ENCODE results near the gene SPEG. TPM values are rescaled to one million over a fixed set of nuclear protein-coding genes. Genes with fewer than 3 reads are reported as not detected.

Gene SPEG
- polyA plus RNA-seq, 1 donor = 235 TPM

DNA sequence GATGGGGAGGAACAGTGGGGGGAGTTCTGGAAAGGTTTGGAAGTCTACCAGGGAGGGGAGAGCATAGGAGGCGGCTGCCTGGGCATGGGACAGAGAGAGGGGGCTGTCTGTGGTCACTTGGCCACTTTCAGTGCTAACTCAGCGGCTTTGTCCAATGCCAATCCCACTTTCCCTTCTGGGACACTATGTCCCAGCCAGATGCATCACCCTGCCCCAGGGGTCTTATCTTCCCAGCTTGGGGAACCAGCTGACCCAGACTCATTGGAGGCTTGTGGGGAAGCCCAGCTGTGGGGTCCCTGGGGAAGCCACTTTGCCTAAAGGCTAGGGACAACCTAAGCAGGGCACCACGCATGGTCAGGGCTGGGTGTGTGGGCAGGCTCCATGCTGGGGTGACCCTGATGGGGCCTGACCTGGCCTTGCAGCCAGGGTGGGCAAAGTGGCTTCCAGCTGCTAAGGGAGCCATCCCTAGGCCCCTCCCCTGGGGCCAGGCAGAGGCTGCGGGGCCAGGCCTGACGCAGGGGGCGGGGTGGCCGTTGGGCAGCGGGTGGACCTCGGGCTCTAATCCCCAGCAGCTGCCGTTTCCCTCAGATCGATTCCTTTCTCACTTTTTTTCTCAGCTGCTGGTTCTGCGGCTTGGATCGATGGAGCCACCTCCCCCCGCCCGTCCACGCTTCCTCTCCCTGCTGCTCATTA is 78.0 kb downstream of the SPEG start:
- DNase-seq (ENCODE audit: low read depth) = no peak

DNA sequence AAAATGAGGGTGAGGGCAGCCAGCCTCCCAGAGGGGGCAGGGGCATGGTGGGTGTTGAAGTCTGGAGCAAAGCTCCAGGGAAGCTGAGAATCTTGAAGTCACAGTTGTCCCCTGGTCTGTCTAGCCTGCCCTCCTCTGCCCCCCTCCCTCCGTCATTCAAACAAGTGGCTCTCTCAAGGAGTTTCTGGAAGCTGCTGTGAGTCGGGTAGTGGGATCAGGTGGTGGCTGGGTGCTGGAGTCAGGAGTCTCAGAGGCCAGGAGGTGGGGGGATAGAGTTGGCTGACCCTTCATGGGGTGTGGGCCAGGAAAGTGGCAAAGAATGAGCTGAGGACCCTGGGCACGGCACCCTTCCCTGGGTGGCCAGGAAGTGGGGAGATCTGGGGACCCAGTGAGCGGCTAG is 79.1 kb downstream of the SPEG start:
- no peak for DNase-seq (ENCODE audit: low read depth)

DNA sequence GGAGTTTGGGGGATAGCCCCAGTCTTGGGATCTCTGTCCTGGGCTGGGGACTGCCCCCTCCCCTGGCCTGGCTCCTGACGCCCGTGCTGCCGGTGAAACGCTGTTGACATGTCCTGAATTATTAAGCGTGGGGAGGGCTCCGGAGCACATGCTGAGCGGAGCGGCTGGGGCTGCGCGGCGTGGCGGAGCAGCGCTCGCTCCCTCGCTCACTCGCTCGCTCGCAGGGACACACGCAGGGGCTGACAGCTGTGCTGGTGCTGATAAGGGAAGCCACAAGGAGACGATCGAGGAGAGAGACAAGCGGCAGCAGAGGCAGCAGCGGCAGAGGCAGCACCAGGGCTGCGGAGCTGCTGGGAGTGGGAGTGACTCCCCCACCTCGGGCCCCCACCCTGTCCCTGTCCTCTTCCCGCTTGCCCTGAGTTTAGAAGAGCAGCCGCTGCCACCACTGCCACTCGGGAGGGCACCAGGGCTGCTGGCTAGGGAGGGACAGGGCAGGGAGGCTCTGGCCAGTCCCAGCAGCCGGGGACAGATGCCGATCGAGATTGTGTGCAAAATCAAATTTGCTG is 79.6 kb downstream of the SPEG start, which contains the start of gene ASIC4:
ASIC4 (plus strand) TSS at position 287 of the 566 bp plus-strand sequence; CDS start at position 530, 243 bp downstream.
- no peak for DNase-seq (ENCODE audit: low read depth)

DNA sequence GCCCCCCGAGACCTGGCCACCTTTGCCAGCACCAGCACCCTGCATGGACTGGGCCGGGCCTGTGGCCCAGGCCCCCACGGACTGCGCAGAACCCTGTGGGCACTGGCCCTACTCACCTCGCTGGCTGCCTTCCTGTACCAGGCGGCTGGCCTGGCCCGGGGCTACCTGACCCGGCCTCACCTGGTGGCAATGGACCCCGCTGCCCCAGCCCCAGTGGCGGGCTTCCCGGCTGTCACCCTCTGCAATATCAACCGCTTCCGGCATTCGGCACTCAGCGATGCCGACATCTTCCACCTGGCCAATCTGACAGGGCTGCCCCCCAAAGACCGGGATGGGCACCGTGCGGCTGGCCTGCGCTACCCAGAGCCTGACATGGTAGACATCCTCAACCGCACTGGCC is 80.2 kb downstream of the SPEG start:
- DNase-seq (ENCODE audit: low read depth) = no peak

DNA sequence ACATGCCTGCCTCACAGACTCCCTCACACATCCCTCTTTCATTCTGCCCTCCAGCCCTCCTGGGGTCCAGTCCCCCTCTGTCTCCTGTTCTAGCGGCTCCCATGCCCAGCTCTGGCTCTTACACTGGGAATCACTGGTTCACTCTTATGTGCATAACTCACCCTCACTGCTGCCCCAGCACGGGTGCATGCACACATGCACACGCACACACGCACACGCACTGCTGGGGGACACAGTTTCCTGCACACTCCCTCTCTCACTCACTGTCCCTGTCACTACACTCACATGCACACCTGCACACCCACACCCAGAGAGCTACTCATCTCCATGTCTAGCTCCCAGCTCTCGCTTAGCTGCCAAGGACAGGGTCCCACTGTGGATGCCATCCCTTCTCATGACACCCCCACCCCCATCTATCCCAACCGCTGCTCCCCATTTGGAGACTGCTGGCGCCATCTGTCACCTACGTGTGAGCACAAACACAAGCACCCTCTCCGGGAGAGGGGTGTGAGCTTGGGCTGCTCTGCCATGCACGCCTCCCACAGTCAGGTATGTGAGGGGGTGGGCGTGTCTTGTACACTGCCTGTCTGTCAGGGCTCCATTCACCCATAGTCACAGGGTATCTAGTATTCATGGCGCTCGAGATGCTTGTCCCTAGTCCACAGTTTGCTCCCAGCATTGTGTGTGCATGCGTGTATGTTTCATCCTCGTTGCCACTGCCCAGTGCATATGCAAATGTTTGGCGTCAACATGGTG is 81.4 kb downstream of the SPEG start:
- DNase-seq (ENCODE audit: low read depth) = no peak

DNA sequence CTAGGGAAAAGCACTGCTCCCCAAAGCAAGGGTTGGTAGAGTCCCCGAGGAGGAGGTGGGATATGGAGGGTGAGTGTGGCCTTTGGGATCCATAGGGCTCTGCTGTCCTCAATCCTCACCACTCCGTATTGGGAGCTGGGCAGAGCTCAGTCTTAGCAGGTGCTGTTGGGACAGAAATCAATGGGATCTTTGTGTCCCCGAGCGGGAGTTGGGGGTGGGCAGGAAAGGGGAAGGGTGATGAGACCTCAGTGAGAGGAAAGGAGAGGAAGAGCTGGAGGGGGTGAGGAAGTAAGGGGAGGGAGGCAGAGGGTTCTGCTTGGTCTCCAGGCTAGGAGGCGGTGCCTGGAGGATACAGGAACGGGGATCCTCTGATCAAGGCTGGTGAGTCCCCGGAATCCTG is 82.2 kb downstream of the SPEG start:
- DNase-seq (ENCODE audit: low read depth) = no peak

DNA sequence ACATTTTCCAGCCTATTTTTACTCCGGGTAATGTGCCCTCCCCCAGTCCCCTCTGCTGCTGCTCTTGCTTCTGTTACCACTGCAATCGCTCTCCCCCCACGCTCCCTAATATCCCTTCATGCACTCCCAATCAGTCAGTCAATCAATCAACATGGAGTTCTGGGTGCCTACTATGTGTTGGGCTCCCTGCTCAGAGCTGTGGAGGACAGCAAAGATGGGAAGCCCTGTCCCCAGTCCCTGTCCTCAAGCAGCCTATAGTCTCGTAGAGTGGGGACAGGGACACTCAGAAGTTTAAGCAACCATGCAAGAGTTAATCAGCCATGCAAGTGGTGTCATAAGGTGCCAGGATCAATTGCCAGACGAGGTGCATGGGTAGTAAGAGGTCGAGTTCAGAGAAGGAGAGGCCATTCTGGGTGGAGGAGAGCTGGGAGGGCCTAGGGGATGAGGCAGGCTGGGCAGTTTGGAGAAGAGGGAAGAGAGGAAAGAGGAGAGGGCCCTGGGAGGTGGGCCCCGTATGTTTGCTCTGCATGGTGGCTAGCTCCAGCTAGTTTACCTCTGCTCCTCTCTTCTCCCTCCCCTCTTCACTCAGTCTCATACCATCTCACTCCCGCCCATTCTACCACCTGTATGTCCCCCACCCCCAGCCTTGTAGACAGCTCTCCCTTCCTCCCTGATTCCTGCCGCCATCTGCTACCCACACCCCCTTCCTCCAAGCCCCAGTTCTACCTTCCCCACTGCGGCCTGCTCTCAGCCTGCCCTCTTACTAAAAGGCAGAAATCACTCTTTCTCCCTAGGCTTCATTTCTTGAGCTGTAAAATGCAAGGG is 83.5 kb downstream of the SPEG start:
- no peak for DNase-seq (ENCODE audit: low read depth)

DNA sequence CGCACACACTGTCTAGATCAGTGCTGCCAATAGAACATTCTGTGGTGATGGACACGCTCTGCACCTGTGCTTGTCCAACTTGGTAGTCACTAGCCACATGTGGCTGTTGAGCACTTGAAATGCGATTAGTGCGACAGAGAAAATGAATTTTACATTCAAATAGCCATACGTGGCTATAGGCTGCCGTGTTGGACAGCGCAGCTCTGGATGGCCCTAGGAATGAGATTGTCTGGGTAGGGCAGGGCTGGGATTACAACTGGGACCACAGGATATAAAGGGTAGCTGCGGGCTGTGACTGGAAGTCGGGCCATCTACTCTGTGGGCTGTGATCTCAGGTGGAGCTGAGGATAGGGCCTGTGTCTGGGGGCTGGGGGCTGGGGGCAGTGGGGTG is 84.9 kb downstream of the SPEG start:
- no peak for DNase-seq (ENCODE audit: low read depth)

DNA sequence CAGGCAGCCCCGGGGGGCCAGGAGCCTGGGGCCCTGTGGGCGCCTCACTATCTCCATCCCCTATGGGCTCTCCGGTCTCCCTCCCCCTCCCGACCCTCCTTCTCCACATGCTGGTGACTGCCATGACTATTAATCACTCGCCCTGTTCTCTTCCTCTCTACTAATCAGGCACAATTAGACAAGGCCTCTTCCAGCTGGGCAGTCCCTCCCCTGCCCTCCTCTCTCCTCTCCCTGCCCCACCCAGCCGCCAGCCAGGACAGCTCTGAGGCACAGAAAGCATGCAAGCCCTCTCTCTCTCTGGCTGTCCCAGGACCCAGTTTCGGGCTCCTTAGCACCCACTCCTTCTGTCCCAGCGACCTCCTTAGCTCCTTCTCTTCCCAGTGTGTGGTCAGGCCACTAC is 85.4 kb downstream of the SPEG start:
- no peak for DNase-seq (ENCODE audit: low read depth)

DNA sequence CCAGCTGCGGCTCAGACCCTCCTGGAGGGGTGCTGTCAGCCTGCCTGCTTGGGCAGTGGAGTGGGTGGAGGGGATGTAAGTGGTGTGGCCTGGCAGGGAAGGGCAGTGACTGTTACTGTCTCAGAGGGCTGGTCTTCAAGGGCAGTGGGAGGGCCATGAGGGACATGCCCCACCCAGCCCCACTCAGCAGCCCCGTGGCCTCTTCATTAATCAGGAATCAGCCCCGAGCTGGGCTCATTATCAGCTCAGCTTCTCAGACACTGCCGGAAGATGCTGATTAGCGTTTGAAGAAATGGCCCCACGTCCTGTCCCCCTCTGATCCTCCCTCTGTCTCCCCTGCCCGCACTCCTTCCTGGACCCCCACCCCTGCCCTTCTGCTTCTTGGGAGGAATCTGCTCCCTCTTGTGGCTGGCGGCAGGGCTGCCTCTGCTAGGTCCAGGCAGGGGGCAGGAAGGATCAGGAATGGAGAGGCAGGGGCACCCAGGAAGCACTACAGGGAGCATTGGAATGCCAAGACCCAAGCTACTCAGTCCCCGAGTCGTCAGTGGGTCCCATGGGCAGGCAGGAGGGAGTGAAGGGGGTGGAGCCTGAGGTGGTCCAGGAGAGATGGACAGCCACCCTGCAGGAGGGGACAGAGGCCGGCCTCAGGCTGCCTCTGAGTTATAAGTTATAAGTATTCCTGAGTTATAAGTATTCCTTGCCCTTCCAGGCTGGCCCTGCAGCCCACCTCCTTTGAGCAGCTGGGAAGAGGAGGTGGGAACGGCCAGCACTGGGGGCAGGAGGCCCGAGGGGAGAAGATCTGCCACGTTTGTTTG is 86.6 kb downstream of the SPEG start:
- DNase-seq (ENCODE audit: low read depth) = no peak

DNA sequence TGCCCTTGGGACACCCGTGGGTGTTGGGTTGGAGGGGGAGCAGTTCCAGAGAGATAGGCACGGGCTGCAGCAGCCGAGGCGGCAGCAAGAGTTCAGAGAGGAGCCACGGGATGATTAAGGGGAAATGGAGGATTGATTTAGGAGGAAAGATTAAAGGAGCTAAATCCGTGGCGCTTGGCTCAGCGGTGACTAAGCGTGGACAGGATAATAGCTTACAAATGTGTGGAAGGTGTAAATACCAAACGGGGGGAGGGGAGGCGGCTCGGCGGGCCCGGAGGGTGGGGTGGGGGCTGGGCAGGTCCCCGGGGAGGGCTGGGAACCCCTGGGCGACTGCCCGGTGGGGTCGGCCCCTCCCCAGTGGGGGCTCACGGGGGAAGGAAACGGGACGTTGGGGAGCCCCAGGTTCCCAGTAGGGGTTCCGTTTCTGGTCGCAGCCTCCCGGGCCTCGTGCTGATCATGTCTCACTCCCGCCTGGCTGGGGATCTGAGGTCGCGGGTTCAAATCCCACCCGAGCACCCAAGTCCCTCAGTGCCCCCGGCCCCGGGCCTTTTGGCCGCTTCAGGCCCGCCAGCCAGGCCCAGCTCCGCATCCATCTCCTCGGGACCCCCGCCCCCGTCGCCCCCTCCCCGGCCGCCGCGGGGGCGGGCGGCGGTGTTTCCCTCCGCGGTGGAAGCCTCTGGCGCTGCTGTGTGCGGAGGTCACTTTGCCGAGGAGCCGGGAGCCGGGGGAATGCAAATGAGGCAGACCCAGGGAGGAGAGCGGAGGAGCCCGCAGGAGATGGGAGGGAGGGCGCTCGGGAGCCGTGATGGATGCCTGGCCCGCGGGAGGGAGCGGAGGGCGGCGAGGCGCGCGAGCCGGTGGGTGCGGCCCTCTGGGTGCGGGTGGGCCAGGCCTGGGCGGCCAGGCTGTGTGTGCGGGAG is 87.7 kb downstream of the SPEG start:
- no peak for DNase-seq (ENCODE audit: low read depth)

DNA sequence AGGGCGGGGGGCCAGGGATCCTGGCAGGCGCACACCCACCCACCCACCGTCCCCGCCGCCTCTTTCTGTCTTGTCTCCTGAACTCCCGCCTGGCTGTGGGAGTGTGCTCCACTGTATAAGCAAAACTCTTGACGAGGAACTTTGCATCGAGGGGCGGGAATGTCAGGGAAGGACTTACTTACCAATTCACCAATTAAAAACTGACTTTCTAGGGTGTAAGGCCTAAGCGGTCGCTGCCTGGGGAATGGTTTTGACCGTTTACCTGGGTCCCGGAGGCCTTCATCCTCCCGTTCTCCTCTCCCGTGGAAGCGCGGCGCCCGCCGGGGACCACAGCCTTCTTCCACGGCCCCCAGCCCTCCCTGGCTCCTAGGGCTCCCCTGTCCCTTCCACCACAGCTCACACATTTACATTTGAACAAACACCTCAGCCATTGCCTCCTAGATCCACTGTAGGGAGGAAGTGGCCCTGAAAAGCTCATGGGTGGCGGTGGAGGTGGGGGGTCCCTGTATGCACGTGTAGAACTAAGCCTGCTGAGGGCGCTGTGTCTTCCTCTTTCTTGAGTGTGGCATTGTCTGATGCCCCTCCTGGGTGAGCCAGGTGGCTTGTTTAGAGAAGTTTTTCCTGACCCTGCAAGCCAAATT is 88.5 kb downstream of the SPEG start:
- no peak for DNase-seq (ENCODE audit: low read depth)

DNA sequence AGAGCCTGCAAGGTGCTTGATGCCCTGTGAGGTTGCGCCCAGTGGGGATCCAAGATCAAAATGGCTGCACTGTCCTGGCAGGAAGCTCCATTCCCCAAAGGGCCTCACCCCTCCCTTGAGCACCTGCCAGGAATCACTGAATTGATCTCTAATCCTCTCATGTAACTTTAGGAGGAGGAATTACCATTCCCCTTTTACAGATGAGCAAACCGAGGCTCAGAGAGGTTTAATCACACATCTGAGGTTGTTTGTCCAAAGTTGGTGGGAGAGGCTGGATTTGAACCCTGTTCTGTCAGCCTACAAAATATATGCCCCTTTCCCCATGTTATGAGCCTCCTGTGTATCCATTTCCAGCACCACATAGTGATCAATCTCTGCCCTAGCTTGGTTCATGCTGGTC is 90.2 kb downstream of the SPEG start:
- no peak for DNase-seq (ENCODE audit: low read depth)

DNA sequence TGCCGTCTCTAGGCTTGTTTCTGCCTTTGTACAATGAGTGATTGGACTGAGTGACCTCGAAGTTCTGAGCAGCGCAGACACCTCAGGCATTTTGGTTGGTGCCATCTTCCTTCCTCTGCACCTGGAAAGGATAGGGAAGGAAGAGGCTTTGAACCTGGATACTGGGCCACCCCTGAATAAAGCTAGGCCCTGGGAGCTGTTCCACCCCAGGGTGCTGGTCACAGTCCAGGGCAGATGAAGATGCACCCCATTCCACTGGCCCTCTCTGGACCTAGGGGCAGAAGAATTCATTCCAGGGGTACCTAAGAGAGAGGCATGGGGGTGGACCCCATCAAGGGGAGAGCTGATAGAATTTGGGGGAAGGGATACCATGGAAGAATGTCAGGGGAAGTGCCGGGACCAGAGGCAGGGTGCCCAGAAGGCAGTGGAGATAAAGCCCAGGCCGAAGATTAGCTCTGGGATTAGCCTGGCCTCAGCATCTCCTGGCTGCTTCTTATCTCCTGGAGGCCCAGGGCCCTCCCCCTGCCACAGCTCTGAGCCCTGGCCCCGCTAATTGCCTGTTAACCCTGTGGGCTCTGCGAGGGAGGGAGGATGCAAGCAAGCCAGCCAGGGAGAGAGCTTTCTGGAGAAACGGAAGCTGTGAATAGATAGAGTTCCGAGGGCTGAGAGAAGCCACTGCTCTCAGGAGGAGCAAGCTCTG is 91.0 kb downstream of the SPEG start:
- no peak for DNase-seq (ENCODE audit: low read depth)

DNA sequence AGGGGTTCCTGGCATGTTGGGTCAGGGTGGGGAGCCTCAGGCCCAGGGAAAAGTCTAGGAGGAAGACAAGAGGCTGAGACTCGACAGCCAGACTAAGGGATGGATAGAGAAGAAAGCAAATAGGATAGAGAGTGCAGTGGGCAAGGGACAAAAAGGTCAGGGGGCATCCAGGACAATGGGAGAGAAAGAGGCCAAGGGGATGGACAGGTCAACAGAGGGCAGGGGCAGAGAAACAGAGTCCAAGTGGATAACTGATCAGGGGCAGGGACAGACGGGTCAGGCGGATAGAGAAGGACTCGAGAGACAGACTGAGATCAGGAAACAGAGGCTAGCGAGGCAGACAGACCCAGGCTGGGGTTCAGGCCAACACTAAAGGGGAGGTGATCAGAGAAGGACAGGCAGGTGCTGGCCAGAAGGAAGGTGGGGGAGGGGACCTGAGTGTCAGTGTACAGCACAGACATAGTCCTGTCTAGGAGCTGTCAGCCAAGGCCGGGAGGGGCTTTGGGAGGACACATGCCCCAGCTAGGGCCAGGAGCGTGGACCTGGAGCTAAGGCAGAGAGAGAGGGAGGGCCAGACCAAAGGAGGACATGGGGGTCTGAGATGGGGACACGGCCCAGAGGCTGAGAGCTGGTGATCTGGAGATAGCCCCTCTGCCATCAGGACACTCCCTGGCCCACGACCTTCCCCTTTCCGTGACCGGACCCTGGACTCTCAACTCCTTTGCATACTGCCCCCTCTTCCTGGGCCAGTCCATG is 91.9 kb downstream of the SPEG start:
- DNase-seq (ENCODE audit: low read depth) = no peak

DNA sequence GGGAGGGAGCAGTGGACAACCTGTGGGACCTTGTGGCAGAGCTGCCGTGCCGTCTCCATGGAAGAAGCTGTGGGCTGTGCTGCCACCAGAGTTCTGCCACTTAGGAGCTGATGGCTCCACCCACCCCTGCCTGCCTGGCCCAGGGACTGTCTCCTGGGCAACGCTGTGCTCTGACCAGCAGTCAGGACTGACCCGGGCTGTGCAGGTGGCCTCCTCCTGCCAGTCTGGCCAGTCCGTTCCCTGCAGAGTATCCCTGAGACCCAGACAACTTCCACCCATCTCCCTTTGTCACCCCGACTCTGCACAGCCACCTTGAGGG is 92.4 kb downstream of the SPEG start:
- DNase-seq (ENCODE audit: low read depth) = no peak

DNA sequence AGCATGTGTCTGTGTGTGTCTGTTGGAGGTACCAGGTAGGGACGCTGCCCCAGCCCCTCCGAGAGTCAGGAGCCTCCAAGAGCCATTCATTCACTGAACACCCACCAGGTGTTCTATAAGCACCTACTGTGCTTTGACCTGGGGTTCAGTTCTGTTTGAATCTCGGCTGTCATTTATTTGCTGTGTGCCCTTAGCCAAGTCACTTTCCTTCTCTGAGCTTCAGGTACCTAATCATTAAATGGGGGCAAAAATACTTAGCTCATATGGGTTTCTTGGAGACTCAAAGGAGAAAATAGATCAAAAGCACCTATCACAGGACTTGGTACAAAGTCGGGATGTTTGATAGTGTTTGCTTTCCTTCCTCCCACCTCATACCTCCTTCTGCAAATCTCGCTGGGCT is 92.8 kb downstream of the SPEG start:
- no peak for DNase-seq (ENCODE audit: low read depth)

All from forelimb muscle (tissue), 1 donor.